ENCODE data around the gene PDE6C.

The PDE6C gene

GRCh38 chr10:93701866-93702209 is 89.5 kb downstream of the PDE6C start:
- DNase-seq (ENCODE audit: low read depth in 1 of 2, low spot score in 1 of 2), result no peak

DNA sequence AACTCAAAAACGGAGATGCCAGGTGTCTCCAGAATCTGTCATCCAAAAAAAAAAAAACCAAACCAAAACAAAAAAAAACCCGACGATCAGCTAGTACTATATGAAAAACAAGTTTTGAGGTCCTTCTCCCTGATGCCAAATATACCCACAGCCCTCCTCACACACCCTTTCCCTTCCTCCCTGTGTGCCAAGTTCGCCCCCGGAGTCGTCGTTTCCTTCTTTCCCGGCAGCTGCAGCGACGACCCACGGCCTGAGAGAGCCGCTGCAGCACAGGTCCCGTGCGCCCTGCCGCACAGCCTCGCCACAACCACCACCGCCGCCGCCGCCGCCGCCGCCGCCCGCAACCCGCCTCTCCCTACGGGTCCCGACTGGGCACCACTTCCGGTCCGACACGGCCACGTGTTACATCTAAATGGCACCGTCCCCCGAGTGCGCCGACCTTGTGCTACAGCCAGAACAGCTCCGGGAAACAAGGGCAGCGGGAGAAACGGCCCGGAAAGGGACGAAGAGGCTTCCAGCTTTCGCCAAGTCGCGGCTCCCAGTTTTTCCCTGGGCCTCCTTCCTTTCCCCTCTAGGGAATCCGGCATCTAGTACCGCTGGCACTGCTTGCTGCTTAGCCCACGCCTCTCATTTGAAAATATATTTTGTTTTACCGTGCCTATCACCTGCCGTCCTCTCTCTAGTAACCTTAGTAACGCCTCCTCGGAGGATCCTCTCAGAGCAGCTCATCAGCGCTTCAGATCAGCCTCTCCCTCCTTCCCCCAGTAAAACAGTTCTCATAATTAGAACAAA is 90.1 kb downstream of the PDE6C start, which contains the start of gene FRA10AC1:
TSS of gene FRA10AC1 (minus strand) at position 383 of the 792 bp plus-strand sequence. CDS start 2,486 bp downstream, outside the sequence.
- DNase-seq (ENCODE audit: low read depth in 1 of 2, low spot score in 1 of 2), result peak; percentile 78 to 83

DNA sequence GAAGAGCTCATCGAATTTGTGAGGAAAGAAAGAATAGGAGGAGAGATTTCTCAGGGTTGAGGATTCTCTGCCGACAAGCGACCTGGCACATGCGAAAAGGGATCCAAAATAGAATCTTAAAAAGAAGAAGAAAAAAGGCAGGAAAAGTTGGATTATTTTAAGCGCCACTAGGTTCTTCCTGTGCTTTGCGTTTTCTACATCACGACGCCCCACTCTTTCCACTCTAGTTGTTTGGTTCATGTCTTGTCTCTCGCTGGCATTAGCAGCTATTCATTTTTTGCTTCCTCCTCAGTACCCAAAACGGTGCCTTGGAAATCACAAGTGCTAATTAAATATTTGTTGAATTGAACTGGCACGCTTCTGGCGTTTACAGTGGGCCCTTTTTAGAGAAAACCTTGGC is 90.7 kb downstream of the PDE6C start:
- no peak for DNase-seq (ENCODE audit: low read depth in 1 of 2, low spot score in 1 of 2)

DNA sequence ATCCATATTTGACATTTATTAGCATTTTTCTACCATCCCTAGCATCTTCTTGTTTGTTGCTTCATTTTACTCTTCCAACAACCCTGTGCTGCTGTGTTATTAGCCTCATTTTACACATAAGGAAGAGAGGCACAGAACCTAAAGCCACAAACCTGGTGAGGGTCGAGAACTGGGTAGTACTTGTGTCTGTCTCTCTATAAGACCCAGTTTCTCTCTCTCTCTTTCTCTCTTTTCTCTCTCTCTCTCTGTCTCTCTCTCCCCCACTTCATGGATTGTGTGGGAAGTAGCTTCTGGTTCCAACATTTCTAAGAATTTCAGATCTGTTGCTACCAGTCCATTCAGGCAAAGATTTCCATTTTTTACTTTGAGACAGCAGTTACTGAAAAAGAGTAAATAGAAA is 91.5 kb downstream of the PDE6C start:
- DNase-seq (ENCODE audit: low read depth in 1 of 2, low spot score in 1 of 2), result no peak

DNA sequence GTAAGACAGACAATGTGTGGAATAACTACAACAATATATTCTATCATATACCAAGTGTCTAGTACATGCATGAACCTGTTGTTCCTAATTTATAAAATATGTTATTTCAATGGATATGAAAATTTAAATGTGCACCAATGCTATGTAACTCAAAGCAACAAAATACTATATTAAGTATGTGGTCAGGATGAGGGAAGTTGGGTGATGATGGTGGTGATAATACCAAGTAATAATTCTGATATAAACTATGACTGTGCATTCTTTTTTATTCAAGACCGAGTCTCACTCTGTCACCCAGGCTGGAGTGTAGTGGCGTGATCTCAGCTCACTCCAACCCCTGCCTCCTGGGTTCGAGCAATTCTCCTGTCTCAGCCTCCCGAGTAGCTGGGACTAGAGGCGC is 92.1 kb downstream of the PDE6C start:
- no peak for DNase-seq (ENCODE audit: low read depth in 1 of 2, low spot score in 1 of 2)

DNA sequence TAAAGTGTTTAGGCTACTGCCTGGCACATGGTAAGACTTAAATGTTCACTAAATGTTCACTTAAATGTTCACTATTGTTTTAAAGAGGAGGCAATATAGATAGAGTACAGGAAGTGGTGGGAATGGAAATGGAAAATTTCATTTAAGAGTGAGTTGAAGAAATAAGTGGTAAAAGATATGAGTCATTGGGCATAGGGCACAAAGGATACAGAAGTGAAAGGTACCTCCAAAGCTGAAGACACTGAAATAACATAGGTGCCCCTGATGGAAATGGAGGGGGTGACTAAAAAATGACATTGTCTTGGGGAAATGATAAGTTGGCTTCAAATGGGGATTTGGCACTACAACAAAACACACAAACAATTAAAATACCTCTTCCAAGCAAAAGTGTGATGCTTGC is 95.3 kb downstream of the PDE6C start:
- no peak for DNase-seq (ENCODE audit: low read depth in 1 of 2, low spot score in 1 of 2)

- no peak for DNase-seq (ENCODE audit: low read depth in 1 of 2, low spot score in 1 of 2)
These were observed 98.1 kb downstream of the PDE6C start for GRCh38 chr10:93710333-93710909.

DNA sequence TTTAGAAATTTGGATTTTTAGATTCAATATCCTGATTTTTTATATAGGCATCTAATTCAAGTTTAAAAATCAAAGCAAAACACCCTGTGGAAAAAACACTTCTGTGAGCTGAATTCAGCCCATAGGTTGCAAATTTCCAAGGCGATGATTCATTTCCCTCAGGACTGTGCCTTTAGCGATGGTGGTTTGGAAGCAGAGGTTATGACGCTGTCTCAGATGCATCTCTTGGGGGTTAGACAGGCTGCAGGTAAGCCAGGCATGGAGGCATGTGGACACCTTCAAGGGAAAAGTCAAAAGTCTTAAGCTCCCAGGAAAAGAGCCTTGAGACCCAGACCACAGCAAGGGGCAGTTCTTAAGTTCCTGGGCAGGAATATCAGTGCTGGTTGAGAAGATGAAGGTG is 99.6 kb downstream of the PDE6C start:
- no peak for DNase-seq (ENCODE audit: low read depth in 1 of 2, low spot score in 1 of 2)

- no peak for DNase-seq (ENCODE audit: low read depth in 1 of 2, low spot score in 1 of 2)
These were observed 100.3 kb downstream of the PDE6C start for GRCh38 chr10:93712593-93712992.

- no peak for DNase-seq (ENCODE audit: low read depth in 1 of 2, low spot score in 1 of 2)
These were observed 103.0 kb downstream of the PDE6C start for GRCh38 chr10:93715345-93715744.

All from activated T-helper 1 cell treated with anti-CD3 and anti-CD28 coated beads, Interleukin-2, amount 50 U/mL, for 16 hours (primary cell).